ENCODE measurements around the gene HSFX3.
"Not testable (repeated sequence)": the region's sequence is repeated elsewhere in the genome, so short reads cannot be mapped to it uniquely, and the experiment has no call there.

Gene HSFX3

DNA sequence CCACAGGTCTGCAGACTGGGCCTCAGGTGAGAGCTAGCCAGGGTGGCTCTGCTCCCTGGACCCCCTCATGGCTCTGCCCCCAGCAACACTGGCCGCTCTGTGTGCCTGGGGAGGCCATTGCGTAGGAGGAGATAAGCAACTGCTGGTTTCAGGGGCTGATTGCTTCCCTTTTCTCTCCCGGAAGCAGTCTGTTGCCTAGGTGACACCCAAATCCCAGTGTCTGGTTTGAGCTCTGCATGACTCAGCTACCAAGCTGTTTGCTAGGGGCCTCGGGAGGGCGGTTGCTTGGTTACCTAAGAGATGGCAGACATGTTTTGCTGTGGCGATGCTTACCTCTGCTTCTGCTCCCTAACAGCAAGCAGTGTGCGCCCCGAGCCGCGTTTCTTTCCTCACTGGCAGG is 24.3 kb downstream of the HSFX3 start:
- not testable (repeated sequence) for H3F3A ChIP-seq (ENCODE audit: insufficient read depth, low read length); H3K4me3 ChIP-seq (ENCODE audit: low read length); H2AFZ ChIP-seq (ENCODE audit: low read length); H3K4me1 ChIP-seq (ENCODE audit: low read length); H3K4me2 ChIP-seq (ENCODE audit: low read depth, low read length); H3K27me3 ChIP-seq (replicated peaks; ENCODE audit: insufficient read depth, low read length); H3K79me2 ChIP-seq (ENCODE audit: low read length); H3K9me3 ChIP-seq (replicated peaks; ENCODE audit: insufficient read depth, low read length); H3K9me2 ChIP-seq (replicated peaks; ENCODE audit: insufficient read depth, low read length); H4K20me1 ChIP-seq (ENCODE audit: insufficient read depth, low read length); H3K36me3 ChIP-seq (replicated peaks; ENCODE audit: insufficient read depth, low read length)
- peak; percentile 61 for DNase-seq
- H3K27ac ChIP-seq (ENCODE audit: low read length) = peak overlapping the region; percentile 87; the same call in 1 of the 2 replicates
- H3K9ac ChIP-seq (ENCODE audit: low read length) = peak overlapping the region; percentile 64; the same call in 1 of the 2 replicates

- Histone ChIP-seq H3F3A (ENCODE audit: insufficient read depth, low read length) (no peaks in the 10 kb centered on the region), H3K9ac (ENCODE audit: low read length) (no peak overlapping the region), H3K4me2 (ENCODE audit: low read depth, low read length) (no peak overlapping the region), H3K9me2 (replicated peaks; ENCODE audit: insufficient read depth, low read length) (no peaks in the 10 kb centered on the region), H2AFZ (ENCODE audit: low read length) (no peak overlapping the region), H3K4me3 (ENCODE audit: low read length) (no peak overlapping the region), H3K36me3 (replicated peaks; ENCODE audit: insufficient read depth, low read length) (no peaks in the 10 kb centered on the region), H3K4me1 (ENCODE audit: low read length) (peaks cover 5% of the 10 kb centered on the region), H3K79me2 (ENCODE audit: low read length) (no peaks in the 10 kb centered on the region), H3K27me3 (replicated peaks; ENCODE audit: insufficient read depth, low read length) (no peaks in the 10 kb centered on the region), H4K20me1 (ENCODE audit: insufficient read depth, low read length) (no peaks in the 10 kb centered on the region), H3K27ac (ENCODE audit: low read length) (no peak overlapping the region), H3K9me3 (replicated peaks; ENCODE audit: insufficient read depth, low read length) (no peaks in the 10 kb centered on the region)
- DNase-seq = no peak
- TF ChIP-seq EZH2phosphoT487 (IDR thresholded peaks at IDR 0.05; ENCODE audit: low read length) (no peak), EZH2 (optimal IDR thresholded peaks at IDR 0.05; ENCODE audit: low read depth, low read length) (no peak)
- TF ChIP-seq, protein P1, sequence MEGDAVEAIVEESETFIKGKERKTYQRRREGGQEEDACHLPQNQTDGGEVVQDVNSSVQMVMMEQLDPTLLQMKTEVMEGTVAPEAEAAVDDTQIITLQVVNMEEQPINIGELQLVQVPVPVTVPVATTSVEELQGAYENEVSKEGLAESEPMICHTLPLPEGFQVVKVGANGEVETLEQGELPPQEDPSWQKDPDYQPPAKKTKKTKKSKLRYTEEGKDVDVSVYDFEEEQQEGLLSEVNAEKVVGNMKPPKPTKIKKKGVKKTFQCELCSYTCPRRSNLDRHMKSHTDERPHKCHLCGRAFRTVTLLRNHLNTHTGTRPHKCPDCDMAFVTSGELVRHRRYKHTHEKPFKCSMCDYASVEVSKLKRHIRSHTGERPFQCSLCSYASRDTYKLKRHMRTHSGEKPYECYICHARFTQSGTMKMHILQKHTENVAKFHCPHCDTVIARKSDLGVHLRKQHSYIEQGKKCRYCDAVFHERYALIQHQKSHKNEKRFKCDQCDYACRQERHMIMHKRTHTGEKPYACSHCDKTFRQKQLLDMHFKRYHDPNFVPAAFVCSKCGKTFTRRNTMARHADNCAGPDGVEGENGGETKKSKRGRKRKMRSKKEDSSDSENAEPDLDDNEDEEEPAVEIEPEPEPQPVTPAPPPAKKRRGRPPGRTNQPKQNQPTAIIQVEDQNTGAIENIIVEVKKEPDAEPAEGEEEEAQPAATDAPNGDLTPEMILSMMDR (IDR thresholded peaks at IDR 0.05; ENCODE audit: low read length) = no peak
Measured at GRCh38 chrX:149522916-149523315, 26.8 kb downstream of the HSFX3 start.

GRCh38 chrX:149521438-149521837 is 28.3 kb downstream of the HSFX3 start:
- Histone ChIP-seq H3K79me2 (ENCODE audit: low read length) (no peaks in the 10 kb centered on the region), H3K4me1 (ENCODE audit: low read length) (peaks cover 17% of the 10 kb centered on the region), H3K9me2 (replicated peaks; ENCODE audit: insufficient read depth, low read length) (no peaks in the 10 kb centered on the region), H3K9me3 (replicated peaks; ENCODE audit: insufficient read depth, low read length) (no peaks in the 10 kb centered on the region), H3K27ac (ENCODE audit: low read length) (no peak overlapping the region), H4K20me1 (ENCODE audit: insufficient read depth, low read length) (no peaks in the 10 kb centered on the region), H3K4me3 (ENCODE audit: low read length) (no peak overlapping the region), H3K4me2 (ENCODE audit: low read depth, low read length) (no peak overlapping the region), H3F3A (ENCODE audit: insufficient read depth, low read length) (no peaks in the 10 kb centered on the region), H3K36me3 (replicated peaks; ENCODE audit: insufficient read depth, low read length) (no peaks in the 10 kb centered on the region), H2AFZ (ENCODE audit: low read length) (no peak overlapping the region), H3K9ac (ENCODE audit: low read length) (no peak overlapping the region), H3K27me3 (replicated peaks; ENCODE audit: insufficient read depth, low read length) (no peaks in the 10 kb centered on the region)
- no peak for DNase-seq
- TF ChIP-seq EZH2phosphoT487 (IDR thresholded peaks at IDR 0.05; ENCODE audit: low read length) = no peak
- TF ChIP-seq EZH2 (optimal IDR thresholded peaks at IDR 0.05; ENCODE audit: low read depth, low read length) = no peak
- TF ChIP-seq, protein P1 (IDR thresholded peaks at IDR 0.05; ENCODE audit: low read length) = no peak

DNA sequence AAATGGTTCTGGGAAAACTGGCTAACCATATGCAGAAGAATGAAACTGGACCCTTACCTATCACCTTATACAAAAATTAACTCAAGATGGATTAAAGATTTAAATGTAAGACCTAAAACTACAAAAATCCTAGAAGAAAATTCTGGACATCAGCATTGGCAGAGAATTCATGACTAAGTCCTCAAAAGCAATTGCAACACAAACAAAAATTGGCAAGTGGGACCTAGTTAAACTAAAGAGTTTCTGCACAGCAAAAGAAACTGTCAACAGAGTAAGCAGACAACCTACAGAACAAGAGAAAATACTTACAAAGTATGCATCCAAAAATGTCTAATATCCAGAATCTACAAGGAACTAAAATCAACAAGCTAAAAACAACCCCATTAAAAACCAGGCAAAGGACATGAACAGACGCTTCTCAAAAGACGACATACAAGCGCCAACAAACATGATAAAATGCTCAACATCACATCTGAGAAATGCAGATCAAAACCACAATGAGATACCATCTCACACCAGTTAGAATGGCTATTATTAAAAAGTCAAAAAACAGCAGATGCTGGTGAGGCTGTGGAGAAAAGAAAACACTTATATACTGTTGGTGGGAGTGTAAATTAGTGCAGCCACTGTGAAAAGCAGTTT is 29.0 kb downstream of the HSFX3 start:
- not testable (repeated sequence) for H2AFZ ChIP-seq (ENCODE audit: low read length); H3K27ac ChIP-seq (ENCODE audit: low read length); H3K4me3 ChIP-seq (ENCODE audit: low read length); H4K20me1 ChIP-seq (ENCODE audit: insufficient read depth, low read length); H3K79me2 ChIP-seq (ENCODE audit: low read length); H3K36me3 ChIP-seq (replicated peaks; ENCODE audit: insufficient read depth, low read length); H3K9ac ChIP-seq (ENCODE audit: low read length); H3K4me2 ChIP-seq (ENCODE audit: low read depth, low read length); DNase-seq; H3K9me2 ChIP-seq (replicated peaks; ENCODE audit: insufficient read depth, low read length); H3K27me3 ChIP-seq (replicated peaks; ENCODE audit: insufficient read depth, low read length); H3K9me3 ChIP-seq (replicated peaks; ENCODE audit: insufficient read depth, low read length); H3F3A ChIP-seq (ENCODE audit: insufficient read depth, low read length)
- H3K4me1 ChIP-seq (ENCODE audit: low read length) = peaks cover 16% of the 10 kb centered on the region

Measured in MM.1S (cell line).